NCI-H2227 (cell line): ENCODE data around the gene CTXND1.
A peak's percentile ranks its signal among the peaks of the same experiment; 100 is the strongest.
"Not testable (repeated sequence)": the region's sequence is repeated elsewhere in the genome, so short reads cannot be mapped to it uniquely, and the experiment has no call there.

Experiments
- DNase-seq: peaks from one replicate; lab custom pipeline; 2025; ENCODE audit not compliant: unreplicated experiment; lab: John Stamatoyannopoulos, UW

CTXND1 gene

DNA sequence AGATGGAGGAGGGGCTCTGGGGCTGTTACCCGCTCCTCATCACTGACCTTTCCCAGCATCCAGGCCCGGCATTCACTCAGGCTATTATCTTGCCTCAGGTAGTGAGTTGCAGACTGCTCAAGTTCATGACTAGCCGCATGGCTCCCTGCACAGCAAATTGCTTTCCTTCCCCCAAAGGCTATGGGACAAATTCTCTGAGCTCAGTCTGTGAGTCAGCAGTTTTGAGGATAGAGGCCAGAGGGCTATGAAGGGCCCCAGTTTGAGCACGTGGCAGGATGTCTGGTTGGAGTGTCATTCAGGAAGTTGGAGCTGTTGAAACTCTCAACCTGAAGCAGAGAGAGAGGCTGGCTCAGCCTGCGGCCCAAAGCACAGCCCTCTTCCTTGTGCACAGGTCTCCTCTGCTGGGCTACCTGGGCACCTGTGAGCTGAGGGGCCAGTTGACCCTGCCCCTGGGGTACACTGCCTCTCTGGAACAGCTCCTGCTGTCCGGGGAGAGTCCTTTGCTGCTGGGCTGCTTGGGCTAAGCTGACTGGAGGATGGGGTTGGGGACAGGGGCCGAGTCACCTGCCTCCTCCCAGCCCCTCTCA, 91.3 kb downstream of the CTXND1 start:
- DNase-seq: no peak

DNA sequence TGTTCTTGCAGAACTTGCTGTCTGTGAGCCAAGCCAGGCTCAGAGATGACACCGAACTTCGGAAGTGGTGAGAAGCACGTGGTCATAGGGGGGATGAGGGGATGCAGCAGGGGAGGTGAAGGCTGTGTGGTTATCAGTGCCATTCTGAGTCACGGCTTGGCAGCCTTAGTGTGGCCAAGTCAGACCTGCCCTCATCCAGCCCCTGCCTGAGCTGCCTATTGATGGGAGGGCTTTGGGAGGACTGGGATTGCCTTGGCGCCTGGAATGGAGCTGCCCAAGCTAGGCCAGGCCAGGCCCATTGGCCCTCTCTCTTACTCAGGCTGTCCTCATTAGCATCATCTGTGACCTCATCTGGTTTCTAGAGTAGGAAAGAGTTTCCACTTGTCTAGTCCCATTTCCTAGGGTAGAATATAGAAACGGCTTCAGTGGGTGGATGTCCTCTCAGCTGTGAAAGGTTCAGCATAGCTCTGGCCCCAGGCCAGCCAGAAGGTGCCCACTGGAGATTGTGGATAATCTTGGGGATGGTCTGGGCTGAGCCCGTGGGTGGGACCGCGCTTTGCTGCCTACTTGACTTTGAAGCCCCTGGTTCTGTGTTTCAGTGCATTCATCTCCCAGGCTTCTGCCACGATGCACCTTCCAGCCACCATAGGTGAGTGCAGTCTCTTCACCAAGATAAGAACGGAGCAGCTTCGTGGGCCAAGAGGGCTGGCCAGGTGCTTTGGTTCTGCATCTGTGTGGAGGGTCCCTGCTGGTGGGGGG, 92.0 kb downstream of the CTXND1 start:
- DNase-seq: no peak

DNA sequence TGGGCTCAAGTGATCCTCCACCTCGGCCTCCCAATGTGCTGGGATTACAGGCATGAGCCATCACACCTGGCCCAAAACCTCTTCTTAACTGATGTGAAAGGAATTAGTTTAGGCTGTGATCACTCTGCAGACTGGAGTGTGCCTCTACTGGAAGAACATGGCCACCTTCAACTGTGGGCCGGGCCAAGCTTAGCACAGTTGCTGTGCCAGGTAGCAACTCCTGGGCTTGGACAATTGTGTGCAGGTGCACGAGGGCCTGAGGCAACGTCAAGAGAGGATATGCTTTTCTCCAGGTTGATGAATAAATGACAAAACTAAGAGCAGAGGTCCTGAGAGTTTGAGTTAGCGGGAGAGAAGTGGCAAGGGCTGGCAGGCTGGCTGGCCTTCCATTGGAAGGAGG, 92.7 kb downstream of the CTXND1 start:
- DNase-seq: no peak

DNA sequence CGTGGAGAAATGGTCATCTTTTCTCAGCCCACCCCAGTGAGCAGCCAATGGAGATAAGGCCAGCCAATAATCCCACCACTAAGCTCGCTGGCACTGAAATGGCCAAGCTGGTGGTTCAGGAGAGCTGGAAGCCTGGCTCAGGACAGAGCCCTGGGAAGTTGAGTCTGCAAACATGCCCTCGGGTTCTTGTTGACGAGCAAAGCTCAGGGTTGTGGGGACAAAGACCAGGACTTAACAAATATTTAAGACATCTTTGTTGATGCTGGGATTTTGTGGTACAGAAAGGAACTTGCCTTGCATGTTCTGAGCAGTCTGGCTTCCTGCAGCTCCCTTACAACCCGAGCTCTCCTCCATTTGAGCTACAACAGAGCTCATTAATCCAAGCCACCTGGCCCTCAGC, 94.8 kb downstream of the CTXND1 start:
- DNase-seq: no peak

DNA sequence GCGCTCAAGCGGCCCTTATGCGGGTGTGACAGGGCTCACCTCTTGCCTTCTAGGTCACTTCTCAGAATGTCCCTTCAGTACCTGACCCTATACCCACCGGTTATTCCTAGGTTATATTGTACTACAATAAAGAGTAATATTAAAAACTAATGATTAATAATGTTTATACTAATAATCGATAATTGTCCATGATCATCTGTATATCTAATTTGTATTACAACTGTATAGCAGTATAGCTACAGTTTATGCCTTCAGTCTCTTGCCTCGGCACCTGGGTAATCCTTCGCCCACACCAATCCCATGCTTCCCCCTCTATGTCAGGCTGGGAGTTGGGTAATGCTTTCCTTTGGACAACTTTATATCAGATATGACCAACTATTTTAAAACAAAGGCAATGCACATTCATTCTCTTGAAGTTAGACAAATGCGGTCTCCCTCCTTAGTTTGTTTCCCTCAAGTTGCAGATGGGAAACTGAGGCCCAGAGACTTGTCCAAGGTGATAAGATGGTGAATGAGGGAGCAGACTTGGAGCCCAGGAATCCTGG, 95.8 kb downstream of the CTXND1 start:
- no peak for DNase-seq

DNA sequence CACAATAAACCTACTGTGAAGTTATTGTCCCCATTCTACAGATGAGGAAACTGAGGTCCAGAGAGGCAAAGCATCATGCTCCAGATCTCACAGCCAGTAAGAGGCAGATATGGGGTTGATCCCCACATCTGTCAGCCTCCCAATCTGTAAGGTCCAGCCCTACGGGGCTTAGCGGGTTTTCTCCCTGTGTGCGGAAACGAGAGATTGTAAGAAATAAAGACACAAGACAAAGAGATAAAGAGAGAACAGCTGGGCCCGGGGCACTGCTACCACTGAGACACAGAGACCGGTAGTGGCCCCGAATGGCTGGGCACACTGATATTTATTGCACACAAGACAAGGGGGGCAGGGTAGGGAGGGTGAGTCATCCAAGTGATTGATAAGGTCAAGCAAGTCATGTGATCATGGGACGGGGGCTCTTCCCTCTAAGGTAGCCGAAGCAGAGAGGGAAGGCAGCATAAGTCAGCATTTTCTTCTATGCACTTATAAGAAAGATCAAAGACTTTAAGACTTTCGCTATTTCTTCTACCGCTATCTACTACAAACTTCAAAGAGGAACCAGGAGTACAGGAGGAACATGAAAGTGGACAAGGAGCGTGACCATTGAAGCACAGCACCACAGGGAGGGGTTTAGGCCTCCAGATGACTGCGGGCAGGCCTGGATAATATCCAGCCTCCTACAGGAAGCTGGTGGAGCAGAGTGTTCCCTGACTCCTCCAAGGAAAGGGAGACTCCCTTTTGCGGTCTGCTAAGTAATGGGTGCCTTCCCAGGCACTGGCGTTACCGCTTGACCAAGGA, 96.4 kb downstream of the CTXND1 start:
- DNase-seq: not testable (repeated sequence)

DNA sequence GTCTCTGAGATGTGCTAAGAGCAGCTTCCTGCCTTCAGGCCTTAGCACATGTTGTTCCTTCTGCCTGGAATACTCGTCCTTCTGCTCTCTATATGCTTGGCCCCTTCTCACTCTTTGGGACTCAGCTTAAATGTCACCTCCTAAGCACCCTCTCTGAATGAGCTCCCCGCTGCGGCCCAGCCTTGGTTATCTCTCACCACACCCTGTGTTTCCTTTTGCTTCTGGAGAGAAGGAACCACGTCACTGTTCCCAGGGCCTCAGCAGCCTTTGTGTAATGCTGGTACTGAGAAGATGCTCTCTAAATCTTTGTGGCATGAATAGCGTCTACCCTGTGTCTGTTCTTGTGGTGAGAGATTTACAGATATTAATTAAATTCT, 97.0 kb downstream of the CTXND1 start:
- no peak for DNase-seq

DNA sequence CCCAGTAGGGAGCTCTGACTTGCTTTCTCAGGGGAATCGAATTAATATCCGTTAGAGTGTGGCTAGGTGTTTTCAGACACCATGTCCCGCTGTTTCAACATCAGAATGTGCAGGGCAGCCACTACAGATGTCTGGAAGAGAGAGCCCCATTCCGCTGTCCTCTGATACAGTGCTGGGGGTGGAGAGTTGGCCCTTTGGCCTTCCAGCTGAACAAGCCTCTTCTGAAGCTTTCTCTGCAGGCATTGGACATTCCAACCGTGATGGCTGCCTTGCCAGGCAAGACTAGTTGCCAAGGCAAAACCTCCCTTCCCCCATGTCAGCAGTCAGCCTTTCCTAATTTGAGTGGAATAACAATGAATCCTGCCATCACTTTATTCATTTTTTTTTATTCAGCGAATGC, 97.7 kb downstream of the CTXND1 start:
- peak; percentile 21 for DNase-seq

DNA sequence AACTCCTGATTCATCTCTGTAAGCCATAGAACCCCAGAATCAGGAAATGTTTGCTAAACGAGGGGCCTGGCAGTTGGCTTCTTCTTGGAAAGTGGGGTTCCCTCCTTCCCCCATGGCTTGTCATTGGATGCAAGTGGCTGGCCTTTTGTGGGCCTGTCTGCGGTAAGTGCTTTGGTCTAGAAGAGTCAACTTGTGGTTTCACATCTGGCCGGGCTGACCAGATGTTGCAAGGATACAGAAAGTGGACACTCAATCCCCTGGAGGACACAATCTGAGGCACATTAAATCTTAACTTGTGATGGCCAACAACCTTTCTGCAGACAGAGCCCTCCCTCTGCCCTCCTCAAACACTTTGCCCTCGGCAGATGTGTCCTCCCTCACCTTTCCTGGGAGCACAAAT, 98.1 kb downstream of the CTXND1 start:
- no peak for DNase-seq

DNA sequence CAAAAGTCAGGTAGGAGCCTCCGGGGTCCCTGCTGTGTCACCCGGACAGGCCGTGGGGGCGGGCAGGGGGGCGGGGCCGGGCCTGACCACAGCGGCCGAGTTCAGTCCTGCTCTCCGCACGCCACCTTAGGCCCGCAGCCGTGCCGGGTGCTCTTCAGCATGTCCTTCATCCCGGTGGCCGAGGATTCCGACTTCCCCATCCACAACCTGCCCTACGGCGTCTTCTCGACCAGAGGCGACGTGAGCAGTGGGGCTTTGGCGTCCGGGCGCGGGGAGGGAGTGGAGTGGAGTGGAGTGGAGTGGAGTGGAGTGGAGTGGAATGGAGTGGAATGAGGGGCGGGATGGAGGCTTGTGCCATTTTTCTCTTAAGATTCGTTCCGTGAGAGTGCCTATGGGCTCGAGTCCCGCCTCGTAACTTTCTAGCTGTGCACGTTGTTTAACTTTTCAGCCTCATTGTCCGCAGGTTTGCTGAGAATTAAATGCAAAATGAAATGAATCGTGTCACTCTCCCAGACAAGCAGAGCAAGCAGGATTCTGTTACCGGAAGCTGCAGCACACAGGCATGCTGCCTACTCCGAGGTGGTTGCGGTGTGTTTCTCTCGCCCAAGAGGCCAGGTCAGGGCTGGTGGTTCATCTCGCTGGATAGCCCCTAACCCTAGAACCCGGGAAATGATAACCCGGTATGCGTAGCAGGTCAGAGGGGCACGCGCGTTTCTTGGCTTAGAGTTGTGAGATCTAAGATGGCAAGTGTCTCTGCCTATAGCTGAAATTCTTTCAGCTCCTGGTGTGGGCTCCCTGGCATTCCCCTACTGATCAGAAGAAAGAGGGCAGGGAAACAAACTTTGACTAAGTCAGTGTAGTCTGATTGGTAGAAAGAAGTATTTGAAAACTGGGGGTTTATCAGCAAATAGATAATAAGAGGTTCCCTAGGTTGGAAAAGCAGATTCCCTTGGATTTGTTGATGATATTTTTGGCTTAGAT, 98.8 kb downstream of the CTXND1 start, which contains the start of gene FAH:
FAH (plus strand) TSS at position 104 of the 981 bp plus-strand sequence; CDS start at position 160, 56 bp downstream.
- DNase-seq: peak; percentile 63

DNA sequence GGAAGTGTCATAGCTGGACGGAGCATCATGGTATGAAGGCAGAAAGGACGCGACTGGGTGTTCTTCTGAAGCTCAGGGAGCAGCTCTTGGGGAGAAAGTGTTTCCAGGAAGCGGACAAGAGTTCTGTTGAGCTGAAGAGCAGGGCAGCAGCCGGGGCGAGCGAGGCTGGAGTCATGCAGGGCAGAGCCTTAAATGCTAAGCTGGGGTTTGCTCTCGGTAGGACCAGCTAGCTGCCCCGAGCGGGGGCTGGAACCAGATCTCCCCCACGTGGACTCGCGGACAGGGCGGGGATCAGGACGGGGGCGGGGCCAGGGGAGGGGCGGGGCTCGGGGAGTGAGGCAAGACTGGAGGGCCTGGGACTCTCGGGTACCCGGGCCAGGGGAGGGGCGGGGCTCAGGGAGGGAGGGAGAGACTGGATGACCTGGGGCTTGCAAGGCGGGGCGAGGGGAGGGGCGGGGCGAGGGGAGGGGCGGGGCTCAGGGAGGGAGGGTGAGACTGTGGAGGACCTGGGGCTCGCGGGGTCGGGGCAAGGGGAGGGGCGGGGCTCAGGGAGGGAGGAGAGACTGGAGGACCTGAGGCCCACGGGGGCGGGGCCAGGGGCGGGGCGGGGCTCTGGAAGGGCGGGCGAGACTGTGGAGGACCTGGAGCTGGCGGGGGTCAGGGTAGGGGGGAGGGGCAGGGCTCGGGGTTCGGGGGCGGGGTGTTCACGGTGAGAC, 99.7 kb downstream of the CTXND1 start:
- peak; percentile 77 for DNase-seq

DNA sequence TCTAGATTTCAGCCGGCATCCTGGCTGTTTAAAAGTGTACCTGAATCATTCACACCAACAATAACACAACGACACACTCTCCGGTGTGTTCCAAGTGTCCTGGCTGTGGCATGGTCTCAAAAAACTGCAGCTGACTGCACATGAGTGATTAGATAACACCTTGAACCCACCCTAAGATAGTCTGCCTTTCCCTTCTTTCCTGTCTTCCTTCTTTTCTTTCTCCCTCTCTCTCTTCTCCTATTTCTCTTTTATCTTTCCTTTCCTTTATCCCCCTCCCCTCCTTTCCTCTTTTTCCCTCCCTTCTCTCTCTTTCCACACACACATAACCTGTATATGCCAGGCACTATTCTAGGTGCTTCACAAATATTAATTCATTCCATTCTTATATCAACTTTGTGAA, 100.4 kb downstream of the CTXND1 start:
- no peak for DNase-seq

DNA sequence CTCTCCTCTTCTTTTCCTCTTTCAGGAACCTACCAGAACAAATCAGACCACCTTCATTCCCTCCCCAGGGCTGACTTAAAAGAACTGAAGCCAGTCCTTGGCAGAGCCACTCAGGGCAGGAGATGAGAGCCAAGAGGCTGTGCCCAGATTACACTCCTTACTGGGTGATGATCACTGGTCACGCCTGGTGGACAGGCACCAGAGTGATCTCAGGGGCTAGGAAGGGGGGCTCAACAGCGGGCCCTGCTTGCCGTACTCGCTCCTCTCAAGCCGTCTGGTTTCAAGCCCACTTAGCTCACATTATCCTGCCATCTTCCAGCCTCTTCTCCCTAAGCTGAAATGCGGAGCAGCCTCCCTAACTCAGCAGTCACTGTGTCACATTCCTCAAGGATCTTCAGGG, 100.9 kb downstream of the CTXND1 start:
- no peak for DNase-seq
